SK-N-SH (cell line): ENCODE results near the gene SCN4A.

ENCODE experiments used
- EP300 ChIP-seq, 2 experiments: IDR thresholded peaks; 2 replicates each; pipeline versions ENCODE4 v1.4.0 to v1.6.1; 2012; ENCODE audit warnings: borderline replicate concordance in 1 of 2, low read depth in 1 of 2, low read length in 1 of 2
- RFX5 ChIP-seq: IDR thresholded peaks from 2 replicates; pipeline ENCODE4 v1.6.1; 2012; ENCODE audit warnings: mild to moderate bottlenecking, improper control_type of control experiment, low read length
- SMC3 ChIP-seq: IDR thresholded peaks from 2 replicates; pipeline ENCODE4 v1.6.1; 2012; ENCODE audit warnings: low read depth, low read length, improper control_type of control experiment
- TF ChIP-seq, protein P1 (sequence below): fragments of 150-350 bp; IDR thresholded peaks from 2 replicates; pipeline ENCODE4 v1.6.1; 2016; ENCODE audit warnings: mild to moderate bottlenecking, low read depth, low read length
- TF ChIP-seq, protein P2 (sequence below): fragments of 200-600 bp; sonication (generic); IDR thresholded peaks from 2 replicates; pipeline ENCODE4 v1.6.1; 2017; ENCODE audit warnings: antibody characterized with exemption, mild to moderate bottlenecking, moderate library complexity
- TF ChIP-seq, protein P3 (sequence below): IDR thresholded peaks from 2 replicates; pipeline ENCODE4 v1.4.0; 2012; ENCODE audit warnings: low read depth

DNA sequence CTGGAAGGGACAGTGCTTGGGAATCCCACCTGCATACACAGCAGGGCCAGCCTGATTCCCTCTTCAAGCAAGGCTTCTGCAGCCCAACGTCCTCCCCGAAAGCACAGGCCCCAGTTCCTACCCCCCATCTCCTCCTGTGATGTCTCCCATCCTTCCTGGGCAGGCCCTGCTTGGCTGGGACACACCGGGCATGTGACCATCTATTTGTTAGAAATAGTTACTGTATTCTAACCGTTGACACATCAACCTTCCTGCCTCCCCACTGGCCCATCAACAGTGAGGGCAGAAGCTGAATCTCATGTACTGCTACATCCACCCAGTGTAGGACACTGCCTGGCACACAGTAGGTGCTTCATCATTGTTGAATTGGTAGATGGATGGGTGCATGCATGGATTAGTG lies 36.1 kb upstream of the SCN4A start:
- TF ChIP-seq, protein P1, sequence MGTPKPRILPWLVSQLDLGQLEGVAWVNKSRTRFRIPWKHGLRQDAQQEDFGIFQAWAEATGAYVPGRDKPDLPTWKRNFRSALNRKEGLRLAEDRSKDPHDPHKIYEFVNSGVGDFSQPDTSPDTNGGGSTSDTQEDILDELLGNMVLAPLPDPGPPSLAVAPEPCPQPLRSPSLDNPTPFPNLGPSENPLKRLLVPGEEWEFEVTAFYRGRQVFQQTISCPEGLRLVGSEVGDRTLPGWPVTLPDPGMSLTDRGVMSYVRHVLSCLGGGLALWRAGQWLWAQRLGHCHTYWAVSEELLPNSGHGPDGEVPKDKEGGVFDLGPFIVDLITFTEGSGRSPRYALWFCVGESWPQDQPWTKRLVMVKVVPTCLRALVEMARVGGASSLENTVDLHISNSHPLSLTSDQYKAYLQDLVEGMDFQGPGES = no peak
- TF ChIP-seq RFX5 (no peak), SMC3 (no peak), EP300 (IDR thresholded peaks at IDR 0.05; ENCODE audit: borderline replicate concordance in 1 of 2, low read depth in 1 of 2, low read length in 1 of 2) (no peak)
- TF ChIP-seq, protein P2, sequence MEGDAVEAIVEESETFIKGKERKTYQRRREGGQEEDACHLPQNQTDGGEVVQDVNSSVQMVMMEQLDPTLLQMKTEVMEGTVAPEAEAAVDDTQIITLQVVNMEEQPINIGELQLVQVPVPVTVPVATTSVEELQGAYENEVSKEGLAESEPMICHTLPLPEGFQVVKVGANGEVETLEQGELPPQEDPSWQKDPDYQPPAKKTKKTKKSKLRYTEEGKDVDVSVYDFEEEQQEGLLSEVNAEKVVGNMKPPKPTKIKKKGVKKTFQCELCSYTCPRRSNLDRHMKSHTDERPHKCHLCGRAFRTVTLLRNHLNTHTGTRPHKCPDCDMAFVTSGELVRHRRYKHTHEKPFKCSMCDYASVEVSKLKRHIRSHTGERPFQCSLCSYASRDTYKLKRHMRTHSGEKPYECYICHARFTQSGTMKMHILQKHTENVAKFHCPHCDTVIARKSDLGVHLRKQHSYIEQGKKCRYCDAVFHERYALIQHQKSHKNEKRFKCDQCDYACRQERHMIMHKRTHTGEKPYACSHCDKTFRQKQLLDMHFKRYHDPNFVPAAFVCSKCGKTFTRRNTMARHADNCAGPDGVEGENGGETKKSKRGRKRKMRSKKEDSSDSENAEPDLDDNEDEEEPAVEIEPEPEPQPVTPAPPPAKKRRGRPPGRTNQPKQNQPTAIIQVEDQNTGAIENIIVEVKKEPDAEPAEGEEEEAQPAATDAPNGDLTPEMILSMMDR = no peak
- TF ChIP-seq, protein P3, sequence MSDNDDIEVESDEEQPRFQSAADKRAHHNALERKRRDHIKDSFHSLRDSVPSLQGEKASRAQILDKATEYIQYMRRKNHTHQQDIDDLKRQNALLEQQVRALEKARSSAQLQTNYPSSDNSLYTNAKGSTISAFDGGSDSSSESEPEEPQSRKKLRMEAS = no peak
